HFF-Myc (cell line): Measurements from ENCODE around the gene RPL5.
A peak's percentile ranks its signal among the peaks of the same experiment; 100 is the strongest.

ENCODE experiments used
- DNase-seq: peaks from one replicate; pipeline ENCODE4 v3.0.0-alpha.2; 2011; ENCODE audit warnings: low read depth; ENCODE audit errors: extremely low read depth
- H3K4me3 ChIP-seq: replicated peaks from 2 replicates; pipeline ENCODE4 v1.5.1; 2011; ENCODE audit warnings: low read depth, mild to moderate bottlenecking, control low read depth, low read length
- TF ChIP-seq, protein P1 (sequence below): IDR thresholded peaks from 2 replicates; pipeline ENCODE4 v1.5.1; 2012; ENCODE audit warnings: mild to moderate bottlenecking, low read depth, low read length, control low read depth; ENCODE audit errors: missing control alignments

The RPL5 gene

DNA sequence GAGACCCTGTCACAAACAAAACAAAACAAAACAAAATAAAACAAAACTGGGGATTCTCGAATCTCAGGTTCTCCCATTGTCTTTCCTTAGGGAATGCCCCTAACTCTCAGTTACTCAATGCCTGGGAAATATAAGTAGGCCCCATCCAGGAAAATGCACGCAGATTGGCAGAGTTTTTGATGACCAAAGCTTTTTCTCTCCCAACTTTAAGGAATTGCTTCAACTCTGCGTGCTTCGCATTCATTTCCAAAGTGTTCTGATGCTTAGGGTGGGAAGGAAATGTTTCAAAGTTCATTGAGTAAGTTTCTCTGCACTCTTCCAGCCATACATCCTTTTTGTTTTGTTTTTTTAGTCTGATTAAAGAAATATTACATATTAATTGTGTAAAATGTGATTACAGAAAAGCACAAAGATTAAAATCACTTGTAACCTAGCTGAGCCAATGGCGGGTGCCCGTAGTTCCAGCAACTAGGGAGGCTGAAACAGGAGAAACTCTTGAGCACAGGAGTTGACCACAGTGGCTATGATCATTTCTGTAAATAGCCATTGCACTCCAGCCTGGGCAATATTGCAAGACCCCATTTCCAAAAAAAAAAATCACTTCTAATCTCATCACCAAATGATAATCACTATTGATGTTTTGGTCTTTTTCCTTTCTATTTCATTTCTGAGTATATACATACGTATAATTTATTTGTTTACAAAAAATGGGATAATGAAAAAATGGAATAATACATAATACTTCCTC lies 28.5 kb upstream of the RPL5 start:
- no peak overlapping the region for H3K4me3 ChIP-seq
- TF ChIP-seq, protein P1, sequence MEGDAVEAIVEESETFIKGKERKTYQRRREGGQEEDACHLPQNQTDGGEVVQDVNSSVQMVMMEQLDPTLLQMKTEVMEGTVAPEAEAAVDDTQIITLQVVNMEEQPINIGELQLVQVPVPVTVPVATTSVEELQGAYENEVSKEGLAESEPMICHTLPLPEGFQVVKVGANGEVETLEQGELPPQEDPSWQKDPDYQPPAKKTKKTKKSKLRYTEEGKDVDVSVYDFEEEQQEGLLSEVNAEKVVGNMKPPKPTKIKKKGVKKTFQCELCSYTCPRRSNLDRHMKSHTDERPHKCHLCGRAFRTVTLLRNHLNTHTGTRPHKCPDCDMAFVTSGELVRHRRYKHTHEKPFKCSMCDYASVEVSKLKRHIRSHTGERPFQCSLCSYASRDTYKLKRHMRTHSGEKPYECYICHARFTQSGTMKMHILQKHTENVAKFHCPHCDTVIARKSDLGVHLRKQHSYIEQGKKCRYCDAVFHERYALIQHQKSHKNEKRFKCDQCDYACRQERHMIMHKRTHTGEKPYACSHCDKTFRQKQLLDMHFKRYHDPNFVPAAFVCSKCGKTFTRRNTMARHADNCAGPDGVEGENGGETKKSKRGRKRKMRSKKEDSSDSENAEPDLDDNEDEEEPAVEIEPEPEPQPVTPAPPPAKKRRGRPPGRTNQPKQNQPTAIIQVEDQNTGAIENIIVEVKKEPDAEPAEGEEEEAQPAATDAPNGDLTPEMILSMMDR = no peak
- DNase-seq = no peak

DNA sequence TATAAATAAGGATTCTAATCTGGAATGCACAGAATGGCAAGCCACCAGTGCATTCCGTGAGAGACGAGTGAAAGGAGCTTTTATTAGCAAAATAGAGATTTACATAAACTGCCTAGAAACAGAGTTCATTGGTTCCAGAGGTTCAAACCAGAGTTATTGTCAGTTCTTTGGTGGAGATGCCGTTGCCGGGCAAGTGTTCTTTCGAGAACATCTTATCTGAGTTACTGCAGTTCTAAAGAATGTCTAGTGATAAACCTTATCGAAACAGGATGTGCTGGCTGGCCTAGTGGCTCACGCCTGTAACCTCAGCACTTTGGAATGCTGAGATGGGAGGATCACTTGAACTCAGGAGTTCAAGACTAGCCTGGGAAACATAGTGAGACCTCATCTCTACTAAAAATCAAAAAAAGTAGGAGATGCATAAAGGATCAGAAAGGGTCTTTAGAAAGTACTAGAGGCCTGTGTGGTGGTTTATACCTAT lies 27.1 kb upstream of the RPL5 start:
- TF ChIP-seq, protein P1 = no peak
- H3K4me3 ChIP-seq = no peak overlapping the region
- peak; percentile 92 for DNase-seq

DNA sequence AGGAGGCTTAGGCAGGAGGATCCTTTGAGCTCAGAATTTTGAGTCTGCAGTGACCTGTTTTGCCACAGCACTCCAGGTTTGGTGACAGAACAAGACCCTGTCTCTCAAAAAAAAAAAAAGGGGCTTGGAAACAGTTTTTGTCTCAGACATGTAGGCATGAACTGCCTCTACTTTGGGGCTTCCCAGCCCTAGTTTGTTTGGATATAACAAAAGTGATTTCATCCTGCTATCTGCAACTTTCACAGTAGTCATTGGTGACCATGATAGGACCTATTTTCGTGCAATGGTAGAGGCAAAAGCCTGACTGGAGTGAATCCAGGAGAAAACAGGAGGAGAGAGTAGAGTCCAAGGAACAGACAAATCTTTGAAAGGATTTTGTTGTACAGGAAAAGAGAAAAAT lies 26.6 kb upstream of the RPL5 start:
- H3K4me3 ChIP-seq = no peak overlapping the region
- TF ChIP-seq, protein P1 = no peak
- DNase-seq = no peak

DNA sequence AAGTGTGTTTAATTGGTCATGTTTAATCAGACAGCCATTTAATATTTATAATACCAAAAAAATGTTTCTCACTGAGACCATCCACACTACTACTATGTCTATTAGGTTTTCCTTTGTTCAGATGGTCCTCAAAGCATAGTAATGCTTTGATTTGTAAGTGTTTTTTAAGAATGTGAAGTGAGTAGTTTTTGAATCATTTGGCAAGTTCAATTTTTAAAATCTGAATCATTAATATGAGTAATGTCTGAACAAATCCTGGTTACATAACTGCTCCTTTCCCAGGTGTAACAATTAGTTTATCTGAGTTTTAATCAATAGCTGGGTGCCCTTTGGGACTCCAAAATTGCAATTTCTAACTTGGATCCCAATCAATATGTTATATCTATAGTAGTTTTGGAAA lies 23.5 kb upstream of the RPL5 start:
- no peak overlapping the region for H3K4me3 ChIP-seq
- TF ChIP-seq, protein P1 = no peak
- DNase-seq = no peak

DNA sequence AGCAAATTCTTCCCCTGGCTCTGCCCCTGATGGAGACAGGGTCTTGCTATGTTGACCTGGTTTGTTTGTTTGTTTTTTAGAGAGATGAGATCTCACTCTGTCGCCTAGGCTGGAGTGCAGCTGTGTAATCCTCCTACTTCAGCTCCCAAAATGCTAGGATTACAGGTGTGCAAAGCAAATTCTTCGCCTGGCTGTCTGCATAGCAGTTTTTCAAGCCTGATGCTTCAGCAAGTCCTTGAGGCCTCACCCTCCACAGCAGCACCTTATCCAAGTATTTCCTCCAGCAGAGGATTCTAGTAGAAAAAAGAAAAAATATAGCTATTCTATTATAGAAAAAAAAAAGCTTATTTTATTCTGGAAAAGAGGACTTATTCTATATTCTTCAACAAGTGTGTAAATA lies 15.1 kb upstream of the RPL5 start:
- TF ChIP-seq, protein P1 = no peak
- no peak for DNase-seq
- no peak overlapping the region for H3K4me3 ChIP-seq

DNA sequence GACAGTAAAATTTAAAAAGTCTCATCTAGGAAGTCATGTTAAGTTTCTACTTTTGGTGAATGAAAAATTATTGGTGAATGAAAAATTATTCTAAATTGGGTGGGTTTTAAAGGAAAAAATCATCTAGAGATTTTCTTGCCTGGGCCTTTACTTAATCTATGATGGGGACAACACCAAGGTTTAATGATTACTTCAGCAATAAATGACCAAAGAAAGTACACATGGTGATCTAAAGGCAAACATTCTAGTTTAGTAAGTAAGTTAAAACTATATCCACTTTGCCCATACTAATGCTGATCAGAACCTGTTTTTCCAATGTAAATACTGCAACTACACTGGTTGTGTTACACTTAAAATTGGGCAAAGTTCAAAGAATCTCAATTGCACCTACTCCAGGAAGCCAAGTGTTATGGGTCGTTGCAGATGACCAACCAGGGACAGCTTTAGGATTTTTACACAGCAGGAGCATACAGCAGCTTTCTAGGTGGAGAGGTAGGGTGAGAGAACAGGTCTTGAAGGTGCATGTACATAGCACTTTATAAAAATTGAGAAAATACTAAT lies 14.6 kb upstream of the RPL5 start:
- H3K4me3 ChIP-seq = no peak overlapping the region
- TF ChIP-seq, protein P1 = no peak
- DNase-seq = no peak
